Measurements from ENCODE around the gene OSBPL6.

Gene OSBPL6

GRCh38 chr2:178359192-178359912 is 165.0 kb downstream of the OSBPL6 start:
- no peak for DNase-seq (ENCODE audit: low read depth)

GRCh38 chr2:178361588-178361987 is 167.3 kb downstream of the OSBPL6 start:
- no peak for DNase-seq (ENCODE audit: low read depth)

- peak; percentile 66 for DNase-seq (ENCODE audit: low read depth)
Measured at GRCh38 chr2:178363252-178363651, 168.9 kb downstream of the OSBPL6 start.

- no peak for DNase-seq (ENCODE audit: low read depth)
Measured at GRCh38 chr2:178365116-178365515, 170.8 kb downstream of the OSBPL6 start.

GRCh38 chr2:178366412-178366811 is 172.1 kb downstream of the OSBPL6 start:
- DNase-seq (ENCODE audit: low read depth): no peak

GRCh38 chr2:178367344-178367743 is 173.0 kb downstream of the OSBPL6 start:
- DNase-seq (ENCODE audit: low read depth): no peak

GRCh38 chr2:178374865-178375264 is 180.6 kb downstream of the OSBPL6 start:
- DNase-seq (ENCODE audit: low read depth): no peak

GRCh38 chr2:178377046-178377445 is 182.7 kb downstream of the OSBPL6 start:
- DNase-seq (ENCODE audit: low read depth): peak; percentile 11

- peak; percentile 15 for DNase-seq (ENCODE audit: low read depth)
Measured at GRCh38 chr2:178379162-178380004, 185.1 kb downstream of the OSBPL6 start.

GRCh38 chr2:178380763-178381162 is 186.5 kb downstream of the OSBPL6 start:
- DNase-seq (ENCODE audit: low read depth): no peak

- no peak for DNase-seq (ENCODE audit: low read depth)
Measured at GRCh38 chr2:178383718-178384117, 189.4 kb downstream of the OSBPL6 start.

- no peak for DNase-seq (ENCODE audit: low read depth)
Measured at GRCh38 chr2:178385595-178386148, 191.4 kb downstream of the OSBPL6 start.

GRCh38 chr2:178386986-178387597 is 192.8 kb downstream of the OSBPL6 start:
- peak; percentile 9 for DNase-seq (ENCODE audit: low read depth)

GRCh38 chr2:178388287-178388686 is 194.0 kb downstream of the OSBPL6 start:
- DNase-seq (ENCODE audit: low read depth): no peak

GRCh38 chr2:178391701-178392100 is 197.4 kb downstream of the OSBPL6 start:
- DNase-seq (ENCODE audit: low read depth): no peak

GRCh38 chr2:178392215-178392614 is 197.9 kb downstream of the OSBPL6 start:
- DNase-seq (ENCODE audit: low read depth): peak; percentile 31

- no peak for DNase-seq (ENCODE audit: low read depth)
Measured at GRCh38 chr2:178394859-178395258, 200.5 kb downstream of the OSBPL6 start.

- no peak for DNase-seq (ENCODE audit: low read depth)
Measured at GRCh38 chr2:178395295-178395694, 201.0 kb downstream of the OSBPL6 start.

- no peak for DNase-seq (ENCODE audit: low read depth)
Measured at GRCh38 chr2:178395941-178396570, 201.7 kb downstream of the OSBPL6 start.

GRCh38 chr2:178397002-178397605 is 202.8 kb downstream of the OSBPL6 start:
- peak; percentile 49 for DNase-seq (ENCODE audit: low read depth)

GRCh38 chr2:178401994-178402437 is 207.7 kb downstream of the OSBPL6 start:
- no peak for DNase-seq (ENCODE audit: low read depth)

Measured in amniotic epithelial cell (primary cell).